NCI-H146 treated with DMSO at 0.1 percent for 48 hours (cell line): ENCODE results near the gene MTERF4.
"Not testable (repeated sequence)": the region's sequence is repeated elsewhere in the genome, so short reads cannot be mapped to it uniquely, and the experiment has no call there.

Experiments
- DNase-seq: peaks from one replicate; lab custom pipeline; 2025; ENCODE audit not compliant: unreplicated experiment; lab: John Stamatoyannopoulos, UW

MTERF4 gene

DNA sequence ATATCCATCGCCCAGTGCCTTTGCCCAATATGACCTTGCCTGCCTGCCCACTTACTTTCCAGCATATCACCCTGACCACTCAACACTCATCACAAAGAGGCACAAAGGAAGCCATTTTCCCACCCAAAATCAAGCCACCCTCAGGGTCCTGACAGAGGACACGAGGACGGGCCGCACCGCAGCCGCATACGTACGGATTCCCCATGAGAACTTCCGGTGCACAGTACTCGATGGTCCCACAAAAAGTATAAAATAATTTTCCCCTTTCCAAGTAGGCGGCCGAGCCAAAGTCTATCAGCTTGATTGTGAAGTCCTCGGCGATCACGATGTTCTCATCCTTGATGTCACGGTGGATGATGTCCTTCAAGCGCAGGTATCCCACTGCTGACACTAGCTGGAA is 10.0 kb upstream of the MTERF4 start:
- no peak for DNase-seq

DNA sequence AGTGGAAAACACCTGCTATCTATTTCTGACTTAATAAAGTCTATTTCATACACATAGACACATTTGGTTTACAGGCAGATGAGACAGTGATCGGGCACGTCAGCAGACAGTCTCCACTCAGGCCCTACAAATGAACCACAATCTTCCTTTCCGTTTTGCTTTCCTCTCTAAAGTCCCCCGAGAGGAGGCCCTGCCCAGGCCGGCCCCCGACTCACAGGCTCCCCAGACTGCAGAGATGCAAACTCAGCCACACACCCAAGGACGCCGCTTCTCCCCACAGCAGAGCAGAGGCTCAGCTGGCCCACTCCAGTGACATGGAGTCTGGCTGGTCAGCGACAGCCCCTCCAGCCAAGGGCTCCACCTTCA is 9.3 kb upstream of the MTERF4 start:
- no peak for DNase-seq

- DNase-seq = no peak
Measured at GRCh38 chr2:241110607-241111439, 8.7 kb upstream of the MTERF4 start.

DNA sequence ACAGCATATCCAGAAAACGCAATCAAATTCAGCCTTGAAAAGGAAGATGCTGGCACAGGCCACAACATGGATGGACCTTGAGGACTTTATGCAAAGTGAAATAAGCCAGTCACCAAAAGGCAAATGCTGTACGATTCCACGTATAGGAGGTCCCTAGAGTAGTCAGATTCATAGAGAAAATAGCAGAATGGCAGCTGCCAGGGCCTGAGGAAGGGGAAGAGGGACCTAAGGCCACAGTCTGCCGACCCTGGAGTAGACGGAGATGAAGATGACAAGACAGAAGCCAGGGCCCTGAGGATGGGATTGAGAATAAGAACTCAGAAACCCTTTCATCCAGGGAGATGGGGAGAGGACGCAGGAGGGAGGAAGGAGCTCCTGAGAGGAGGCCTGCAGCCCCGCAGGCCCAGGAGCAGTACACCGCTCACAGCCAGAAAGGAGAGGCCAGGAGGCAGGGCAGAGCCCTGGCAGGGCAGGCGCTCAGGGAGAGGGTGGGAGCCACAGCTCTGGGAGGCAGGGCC is 8.1 kb upstream of the MTERF4 start:
- no peak for DNase-seq

GRCh38 chr2:241109210-241110088 is 7.4 kb upstream of the MTERF4 start:
- no peak for DNase-seq

DNA sequence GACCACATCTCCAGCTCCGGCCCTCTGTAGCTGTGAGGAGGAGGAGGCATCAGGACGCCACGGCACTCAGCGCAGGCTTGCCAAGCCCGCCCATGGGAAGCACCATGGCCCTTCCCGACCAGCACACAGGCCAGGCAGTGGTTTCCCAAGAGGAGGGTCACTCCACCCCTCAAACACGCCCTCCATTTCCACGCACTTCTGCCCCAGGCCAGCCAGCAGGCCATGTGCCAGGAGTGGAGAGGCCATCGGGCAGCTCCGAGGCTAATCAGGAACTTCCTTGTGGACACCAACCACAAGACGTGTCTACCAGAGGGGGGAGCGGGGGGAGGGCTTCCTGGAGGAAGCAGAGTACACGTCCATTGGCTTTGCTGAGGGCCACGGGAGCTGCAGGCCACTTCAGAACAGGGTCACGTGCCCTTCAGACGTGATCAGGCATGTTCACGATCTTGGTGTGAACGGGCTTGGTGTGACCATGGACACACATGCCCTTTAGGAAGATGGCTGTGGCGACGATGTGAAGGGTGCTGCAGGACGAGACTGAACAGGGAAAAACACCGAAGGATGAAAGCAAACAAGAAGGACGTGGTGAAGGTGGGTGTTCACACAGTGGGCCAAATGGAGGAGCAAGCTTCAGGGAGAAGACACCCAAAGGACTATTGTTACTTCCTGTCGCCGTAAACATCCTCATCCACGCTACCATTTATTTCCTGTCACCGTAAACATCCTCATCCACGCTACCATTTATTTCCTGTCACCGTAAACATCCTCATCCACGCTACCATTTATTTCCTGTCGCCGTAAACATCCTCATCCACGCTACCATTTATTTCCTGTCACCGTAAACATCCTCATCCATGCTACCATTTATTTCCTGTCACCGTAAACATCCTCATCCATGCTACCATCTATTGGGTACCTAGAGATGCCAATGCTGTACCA is 6.5 kb upstream of the MTERF4 start:
- no peak for DNase-seq

DNA sequence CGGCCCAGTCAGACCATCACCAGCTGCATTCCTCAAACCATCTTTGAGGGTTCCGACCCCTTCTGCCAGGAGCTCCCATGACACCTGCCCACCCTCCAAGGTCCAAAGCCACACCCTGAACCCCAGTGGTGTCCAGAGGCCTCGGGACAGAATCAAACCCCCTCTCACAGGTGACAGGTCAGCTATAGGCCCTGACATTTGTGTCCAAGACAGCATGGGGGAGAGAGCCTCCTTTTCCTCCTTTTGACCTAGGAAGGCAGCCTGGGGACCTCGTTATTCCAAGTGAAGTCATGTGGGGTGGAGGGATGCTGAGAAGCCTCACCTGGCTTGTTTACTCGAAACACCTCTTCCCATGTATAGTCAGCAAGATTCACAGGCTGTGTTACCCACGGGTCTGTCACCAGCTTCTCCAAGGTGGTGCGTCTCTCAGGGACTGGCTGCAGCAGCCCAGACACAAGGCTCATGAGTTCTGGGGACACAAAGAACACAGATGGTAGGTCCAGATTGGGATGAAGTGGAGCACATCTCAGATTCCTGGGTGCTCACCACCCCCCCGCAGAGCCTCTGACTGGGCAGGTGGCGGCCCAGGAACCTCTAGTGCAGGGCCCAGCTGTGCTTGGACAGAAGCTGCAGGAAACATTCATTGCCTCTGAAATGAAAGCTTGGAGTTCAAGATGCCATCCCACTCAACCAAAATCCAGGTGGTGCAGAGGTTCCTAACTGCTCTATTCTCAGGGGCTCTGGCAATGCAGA is 5.1 kb upstream of the MTERF4 start:
- DNase-seq = no peak

- no peak for DNase-seq
Measured at GRCh38 chr2:241105641-241106040, 3.6 kb upstream of the MTERF4 start.

GRCh38 chr2:241104611-241105010 is 2.5 kb upstream of the MTERF4 start:
- DNase-seq = not testable (repeated sequence)

- DNase-seq = no peak
Measured at GRCh38 chr2:241103176-241103595, 1.1 kb upstream of the MTERF4 start.

GRCh38 chr2:241099246-241099645 is 2.8 kb downstream of the MTERF4 start:
- no peak for DNase-seq

DNA sequence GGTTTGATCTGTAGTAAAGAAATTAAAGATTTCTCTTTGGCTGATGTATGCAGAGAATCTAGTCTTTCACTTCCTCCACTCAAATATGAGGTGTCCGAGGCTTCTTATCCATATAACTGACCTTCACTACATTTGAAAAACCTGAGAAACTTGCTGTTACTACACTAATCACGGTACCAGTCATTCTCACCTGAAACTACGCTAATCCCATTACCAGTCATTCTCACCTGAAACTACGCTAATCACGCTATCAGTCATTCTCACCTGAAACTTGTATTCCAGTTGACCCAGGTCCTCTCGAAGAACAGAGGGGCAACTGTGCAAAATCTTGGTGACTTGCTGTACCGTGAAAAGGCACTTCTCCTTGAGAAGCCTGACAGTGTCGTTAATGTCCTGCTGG is 5.1 kb downstream of the MTERF4 start:
- no peak for DNase-seq

- no peak for DNase-seq
Measured at GRCh38 chr2:241095594-241096290, 6.3 kb downstream of the MTERF4 start.

DNA sequence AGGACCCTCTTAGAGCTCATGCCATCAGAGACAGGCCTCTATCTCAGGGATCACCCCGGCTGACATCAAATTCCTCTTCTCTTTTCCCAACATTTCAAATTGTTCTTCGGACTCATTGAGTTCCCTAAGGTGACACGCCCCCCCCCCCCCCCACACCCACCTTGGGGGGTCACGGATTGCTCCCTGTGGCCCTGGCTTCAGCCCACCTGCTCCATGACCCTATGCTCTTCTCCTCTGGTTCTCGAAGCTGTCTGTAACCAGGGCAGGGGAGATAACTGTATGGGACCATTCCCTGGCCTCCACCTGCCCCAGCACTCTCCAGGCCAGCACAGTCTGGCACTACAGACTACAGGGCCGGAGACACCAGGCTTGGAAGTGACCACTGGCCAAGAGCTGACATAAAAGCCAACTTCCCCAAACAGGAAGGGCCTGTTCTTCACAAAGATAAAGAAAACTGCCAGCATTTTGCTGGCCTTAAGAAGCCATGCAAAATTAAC is 7.1 kb downstream of the MTERF4 start:
- no peak for DNase-seq

- no peak for DNase-seq
Measured at GRCh38 chr2:241094172-241094571, 7.9 kb downstream of the MTERF4 start.

GRCh38 chr2:241093133-241093781 is 8.8 kb downstream of the MTERF4 start:
- DNase-seq = peak; percentile 15

GRCh38 chr2:241092677-241093076 is 9.4 kb downstream of the MTERF4 start:
- DNase-seq = no peak

- no peak for DNase-seq
Measured at GRCh38 chr2:241091734-241092445, 10.2 kb downstream of the MTERF4 start.
